GM10266 (cell line): ENCODE results near the gene TSC22D3.

Experiments used
- DNase-seq: peaks from one replicate; pipeline ENCODE4 v3.0.0; 2012; ENCODE audit errors: extremely low spot score
- TF ChIP-seq, protein P1 (sequence below): IDR thresholded peaks from 2 replicates; pipeline ENCODE4 v1.5.1; 2012; ENCODE audit warnings: mild to moderate bottlenecking, low read depth; ENCODE audit not compliant: control insufficient read depth, insufficient read depth; ENCODE audit errors: missing control alignments

TSC22D3 gene

DNA sequence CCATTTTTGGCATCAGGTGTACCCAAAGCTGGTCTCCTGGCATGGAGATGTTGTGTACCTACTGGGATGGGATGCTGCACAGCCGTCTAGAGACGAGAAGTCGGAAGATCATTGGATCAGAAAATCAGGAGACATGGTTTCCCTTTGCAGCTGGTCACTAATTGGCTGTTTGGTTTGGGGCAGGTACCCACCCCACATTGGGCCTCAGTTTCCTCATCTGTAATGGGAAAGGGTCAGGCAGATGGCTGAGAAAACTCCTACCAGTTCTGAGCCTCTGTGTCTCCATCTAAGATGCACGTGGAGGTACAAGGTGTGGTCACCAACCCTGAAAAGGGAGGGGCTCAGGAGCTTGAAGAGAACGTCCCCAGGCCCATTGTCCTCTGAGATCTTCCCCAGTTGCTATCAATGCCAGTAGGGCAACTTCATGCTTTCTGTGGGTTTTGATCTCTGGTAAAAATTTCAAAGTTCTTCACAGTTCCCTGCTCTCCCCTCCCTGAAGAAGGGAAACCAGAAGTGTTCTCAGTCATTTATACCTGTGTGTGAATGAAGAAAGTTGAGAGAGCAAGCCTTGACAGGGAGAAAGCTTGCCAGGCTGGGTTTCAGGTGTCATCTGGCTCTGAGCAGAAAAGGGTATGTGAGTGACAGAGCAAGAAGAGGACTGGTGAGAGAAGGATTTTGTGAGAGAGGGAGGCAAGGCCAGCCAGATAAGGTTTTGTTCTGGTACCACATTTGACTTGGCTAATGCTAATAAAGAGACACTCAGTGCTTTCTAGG lies 15.1 kb downstream of the TSC22D3 start:
- no peak for DNase-seq
- TF ChIP-seq, protein P1, sequence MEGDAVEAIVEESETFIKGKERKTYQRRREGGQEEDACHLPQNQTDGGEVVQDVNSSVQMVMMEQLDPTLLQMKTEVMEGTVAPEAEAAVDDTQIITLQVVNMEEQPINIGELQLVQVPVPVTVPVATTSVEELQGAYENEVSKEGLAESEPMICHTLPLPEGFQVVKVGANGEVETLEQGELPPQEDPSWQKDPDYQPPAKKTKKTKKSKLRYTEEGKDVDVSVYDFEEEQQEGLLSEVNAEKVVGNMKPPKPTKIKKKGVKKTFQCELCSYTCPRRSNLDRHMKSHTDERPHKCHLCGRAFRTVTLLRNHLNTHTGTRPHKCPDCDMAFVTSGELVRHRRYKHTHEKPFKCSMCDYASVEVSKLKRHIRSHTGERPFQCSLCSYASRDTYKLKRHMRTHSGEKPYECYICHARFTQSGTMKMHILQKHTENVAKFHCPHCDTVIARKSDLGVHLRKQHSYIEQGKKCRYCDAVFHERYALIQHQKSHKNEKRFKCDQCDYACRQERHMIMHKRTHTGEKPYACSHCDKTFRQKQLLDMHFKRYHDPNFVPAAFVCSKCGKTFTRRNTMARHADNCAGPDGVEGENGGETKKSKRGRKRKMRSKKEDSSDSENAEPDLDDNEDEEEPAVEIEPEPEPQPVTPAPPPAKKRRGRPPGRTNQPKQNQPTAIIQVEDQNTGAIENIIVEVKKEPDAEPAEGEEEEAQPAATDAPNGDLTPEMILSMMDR: no peak

DNA sequence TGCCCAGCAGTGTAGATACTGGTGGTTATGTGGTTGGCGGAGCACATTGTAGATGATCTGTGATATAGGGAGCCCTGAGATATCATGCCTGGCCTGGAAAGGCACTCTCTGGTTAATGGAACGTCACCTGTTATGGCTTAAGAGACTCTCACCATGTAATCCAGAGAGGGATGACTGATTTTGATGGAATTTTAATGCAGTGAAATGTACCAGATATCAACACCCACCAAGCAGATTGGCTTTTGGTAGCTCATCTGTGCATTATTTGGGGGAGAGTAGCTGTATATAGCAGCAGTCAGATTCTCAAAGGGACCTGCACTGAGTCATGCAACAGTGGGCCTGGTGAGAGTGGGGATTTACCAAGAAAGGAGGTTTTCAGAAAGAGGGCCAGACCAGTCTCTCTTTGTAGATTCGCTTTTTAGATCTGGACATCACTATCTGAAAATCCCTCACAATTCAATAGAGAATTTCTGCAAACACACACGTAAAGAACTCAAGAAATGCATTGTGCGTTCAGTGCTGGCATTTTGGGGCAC lies 17.3 kb downstream of the TSC22D3 start:
- DNase-seq: no peak
- TF ChIP-seq, protein P1: no peak

DNA sequence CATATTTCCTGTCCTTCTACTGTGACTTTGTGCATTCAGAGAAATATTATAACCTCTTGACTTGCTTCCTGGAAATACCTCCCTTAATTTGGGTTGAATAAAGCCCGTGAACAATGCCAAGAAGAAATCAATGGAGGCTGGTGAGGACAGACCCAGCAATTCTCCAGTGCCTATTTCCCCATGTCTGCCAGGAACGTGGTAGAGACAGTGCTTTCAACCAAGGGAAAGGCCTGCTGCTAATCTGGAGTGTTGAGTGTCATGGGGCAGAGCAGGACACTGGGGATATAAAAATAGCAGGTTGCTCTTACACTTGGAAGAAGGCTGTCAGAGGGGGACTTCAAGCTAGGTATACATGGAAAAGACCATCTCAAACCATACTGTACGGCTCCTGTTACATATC lies 19.9 kb downstream of the TSC22D3 start:
- TF ChIP-seq, protein P1: no peak
- no peak for DNase-seq

GRCh38 chrX:107753187-107753586 lies 22.4 kb downstream of the TSC22D3 start:
- DNase-seq: no peak

GRCh38 chrX:107752714-107753113 lies 22.9 kb downstream of the TSC22D3 start:
- TF ChIP-seq, protein P1: no peak
- no peak for DNase-seq

More at GRCh38 chrX:107753187-107753586, 22.4 kb downstream of the TSC22D3 start:
- TF ChIP-seq, protein P1: no peak

- TF ChIP-seq, protein P1: no peak
- DNase-seq: no peak
These were observed 23.5 kb downstream of the TSC22D3 start for GRCh38 chrX:107752043-107752442.

- TF ChIP-seq, protein P1: no peak
These were observed 24.6 kb downstream of the TSC22D3 start for GRCh38 chrX:107750861-107751445.

More at GRCh38 chrX:107750861-107751445, 24.6 kb downstream of the TSC22D3 start:
- no peak for DNase-seq
